Common myeloid progenitor, CD34-positive (primary cell): ENCODE data around the gene LAMP1.

Source experiments
- CTCF ChIA-PET: fragments of 350-600 bp; sonication (Branson Sonifier 250); formaldehyde crosslinking; loops from one replicate; lab custom pipeline; 2021; ENCODE audit warnings: antibody characterized with exemption; lab: Charles Lee
- POLR2A ChIA-PET: fragments of 350-600 bp; sonication (Branson Sonifier 250); formaldehyde crosslinking; loops from one replicate; lab custom pipeline; 2021; ENCODE audit warnings: antibody characterized with exemption; lab: Charles Lee
- DNase-seq, 3 donors: peaks; one replicate each; pipeline versions ENCODE4 v3.0.0 to v3.0.0-alpha.2; 2013
- H3K27ac ChIP-seq, 2 experiments: 1 replicate in 1 of 2; 2 replicates in 1 of 2; pipeline ENCODE4 v1.7.0; 2013; ENCODE audit warnings: inconsistent platforms in 2 of 2, low read length in 2 of 2, mild to moderate bottlenecking in 2 of 2, low read depth in 1 of 2, moderate library complexity in 1 of 2; ENCODE audit not compliant: severe bottlenecking in 2 of 2, insufficient read depth in 1 of 2, poor library complexity in 1 of 2
- H3K27me3 ChIP-seq, 5 experiments: replicated peaks in 2 of 5; 1 replicate in 3 of 5; 2 replicates in 2 of 5; pipeline versions ENCODE4 v1.6.1 to v1.7.0; 2013; ENCODE audit warnings: low read length in 4 of 5, mild to moderate bottlenecking in 2 of 5, moderate library complexity in 2 of 5, inconsistent platforms in 1 of 5; ENCODE audit not compliant: insufficient read depth in 5 of 5, control insufficient read depth in 4 of 5
- H3K36me3 ChIP-seq, 4 experiments: 1 replicate in 2 of 4; 2 replicates in 2 of 4; pipeline versions ENCODE4 v1.6.1 to v1.7.0; 2013; ENCODE audit warnings: low read length in 3 of 4, control low read depth in 1 of 4, mild to moderate bottlenecking in 1 of 4; ENCODE audit not compliant: control insufficient read depth in 4 of 4, insufficient read depth in 4 of 4
- H3K4me1 ChIP-seq, 4 experiments: 1 replicate in 3 of 4; 2 replicates in 1 of 4; pipeline versions ENCODE4 v1.6.1 to v1.7.1; 2013; ENCODE audit warnings: low read length in 3 of 4, mild to moderate bottlenecking in 3 of 4, control low read depth in 1 of 4, inconsistent platforms in 1 of 4, moderate library complexity in 1 of 4; ENCODE audit not compliant: control insufficient read depth in 4 of 4, insufficient read depth in 4 of 4; ENCODE audit errors: control extremely low read depth in 1 of 4
- H3K4me3 ChIP-seq, 7 experiments: 1 replicate in 4 of 7; 2 replicates in 3 of 7; pipeline versions ENCODE4 v1.5.1 to v1.7.0; 2013; ENCODE audit warnings: mild to moderate bottlenecking in 7 of 7, low read length in 6 of 7, moderate library complexity in 6 of 7, inconsistent platforms in 2 of 7, low read depth in 2 of 7, control low read depth in 1 of 7; ENCODE audit not compliant: insufficient read depth in 4 of 7, control insufficient read depth in 1 of 7; ENCODE audit errors: extremely low read depth in 1 of 7
- H3K9me3 ChIP-seq, 5 experiments: 1 replicate in 4 of 5; 2 replicates in 1 of 5; pipeline versions ENCODE4 v1.6.1 to v1.7.1; 2013; ENCODE audit warnings: low read length in 4 of 5, mild to moderate bottlenecking in 2 of 5, inconsistent platforms in 1 of 5, low read depth in 1 of 5, moderate library complexity in 1 of 5; ENCODE audit not compliant: control insufficient read depth in 4 of 5, insufficient read depth in 2 of 5; ENCODE audit errors: control extremely low read depth in 1 of 5
- WGBS: methylation state at CpG from one replicate; pipeline ENCODE4 v1.1.5; 2013; ENCODE audit not compliant: insufficient coverage; 5-methylcytosine and 5-hydroxymethylcytosine counted together

Gene LAMP1

DNA sequence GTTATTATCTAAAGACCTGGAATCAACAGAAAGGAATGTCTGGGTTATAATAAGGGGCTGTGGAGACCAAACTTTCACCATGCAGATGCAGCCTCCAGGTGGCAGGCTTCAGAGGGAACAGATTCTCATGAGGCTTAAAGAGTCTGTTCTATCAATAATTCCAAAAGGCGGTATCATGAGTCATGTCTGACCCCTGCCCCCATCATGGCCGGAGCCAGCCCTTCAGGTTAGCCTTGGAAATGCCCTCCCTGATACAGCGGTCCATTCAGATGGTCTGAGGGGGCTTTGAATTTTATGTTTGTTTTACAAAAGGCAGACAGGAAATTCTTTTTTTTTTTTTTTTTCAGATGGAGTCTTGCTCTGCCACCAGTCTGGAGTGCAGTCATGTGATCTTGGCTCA is 21.7 kb upstream of the LAMP1 start:
- Histone ChIP-seq H3K27ac (no peak overlapping the region), H3K9me3 (peaks cover 0 to 4% (median 0%) of the 10 kb centered on the region in 5 experiments), H3K27me3 (peaks cover 0 to 4% (median 0%) of the 10 kb centered on the region in 5 experiments), H3K4me3 (peak overlapping the region in 1 of 7 experiments; percentile 34), H3K36me3 (no peaks in the 10 kb centered on the region), H3K4me1 (peaks cover 0 to 19% (median 14%) of the 10 kb centered on the region in 4 experiments)
- 14% methylated on average over 1 of the region's 3 CpGs for WGBS
- CTCF ChIA-PET = interaction anchor here (0.7 to 1.7 kb wide), 5 partner anchors 9 to 116 kb away, joined by 3 to 4 read pairs (median 3); partner anchors contain the start of gene PCID2
- peak; percentile 63 to 74 (median 71) for DNase-seq
- POLR2A ChIA-PET = no interaction called here

DNA sequence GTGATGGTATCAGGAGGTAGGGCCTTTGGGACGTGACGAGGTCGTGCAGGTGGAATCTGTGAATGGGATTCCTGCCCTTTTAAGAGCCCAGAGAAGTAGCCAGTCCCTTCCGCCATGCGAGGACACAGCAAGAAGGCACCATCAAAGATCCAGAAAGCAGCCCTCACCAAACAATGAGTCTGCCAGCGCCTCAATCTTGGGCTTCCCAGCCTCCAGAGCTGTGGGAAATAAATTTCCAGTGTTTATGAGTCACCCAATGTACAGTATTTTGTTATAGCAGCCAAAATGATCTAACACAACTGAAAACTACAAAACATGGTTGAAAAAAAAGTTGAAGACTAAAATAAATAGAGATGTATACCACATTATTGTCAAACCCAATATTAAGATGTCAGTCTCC is 16.9 kb upstream of the LAMP1 start:
- ChIA-PET CTCF (no interaction called here), POLR2A (no interaction called here)
- Histone ChIP-seq H3K4me3 (no peak overlapping the region), H3K4me1 (peaks cover 0 to 5% (median 2%) of the 10 kb centered on the region in 4 experiments), H3K9me3 (peaks cover 0 to 4% (median 0%) of the 10 kb centered on the region in 5 experiments), H3K27ac (no peak overlapping the region), H3K27me3 (peaks cover 0 to 4% (median 0%) of the 10 kb centered on the region in 5 experiments), H3K36me3 (no peaks in the 10 kb centered on the region)
- DNase-seq = no peak
- 91% methylated on average over 6 of the region's 6 CpGs for WGBS

DNA sequence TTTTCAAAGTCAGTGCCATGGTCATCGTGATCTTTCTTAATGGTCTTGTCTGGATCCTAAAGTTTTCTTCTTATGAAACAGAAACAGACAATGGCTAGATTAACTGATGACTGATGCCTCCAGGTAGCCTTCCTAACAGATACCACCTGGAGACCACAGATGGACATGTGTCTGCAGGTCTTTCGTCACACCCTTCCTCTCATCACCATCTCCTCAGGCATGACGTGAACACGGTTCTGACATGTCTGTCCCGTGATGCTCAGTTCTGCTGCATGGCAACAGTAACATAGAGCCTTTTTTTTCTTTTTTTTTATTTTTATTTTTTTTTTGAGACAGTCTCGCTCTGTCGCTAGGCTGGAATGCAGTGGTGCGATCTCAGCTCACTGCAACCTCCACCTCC is 13.1 kb upstream of the LAMP1 start:
- Histone ChIP-seq H3K27ac (no peak overlapping the region), H3K4me1 (no peaks in the 10 kb centered on the region), H3K4me3 (no peak overlapping the region), H3K36me3 (no peaks in the 10 kb centered on the region), H3K27me3 (peaks cover 0 to 7% (median 0%) of the 10 kb centered on the region in 5 experiments), H3K9me3 (peaks cover 0 to 3% (median 2%) of the 10 kb centered on the region in 5 experiments)
- no peak for DNase-seq
- POLR2A ChIA-PET = no interaction called here
- WGBS = 89% methylated on average over 5 of the region's 8 CpGs
- CTCF ChIA-PET = no interaction called here

DNA sequence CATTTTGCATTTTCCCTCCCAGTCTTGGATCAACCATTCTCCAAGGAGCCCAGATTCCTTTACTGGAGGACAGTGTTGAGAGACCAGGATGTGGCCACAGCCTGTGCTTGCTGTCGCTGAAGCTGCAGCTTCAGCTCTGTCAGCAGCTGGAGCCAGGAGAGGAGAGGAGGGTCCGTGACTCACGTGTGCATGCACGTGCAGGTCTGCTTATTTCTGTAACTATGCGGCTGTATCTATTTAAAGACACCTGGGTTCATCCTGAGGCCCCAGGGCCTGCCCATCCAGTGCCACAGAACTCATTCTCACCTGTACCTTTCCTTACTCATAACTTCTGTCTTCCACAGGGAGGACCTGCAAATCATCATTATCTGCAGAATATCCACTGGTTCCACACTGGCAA is 8.2 kb upstream of the LAMP1 start:
- CTCF ChIA-PET = no interaction called here
- peaks cover 0 to 18% (median 9%) of the 10 kb centered on the region in 5 experiments for H3K27me3 ChIP-seq
- no peak overlapping the region for H3K4me3 ChIP-seq
- no peak for DNase-seq
- H3K36me3 ChIP-seq = no peaks in the 10 kb centered on the region
- H3K4me1 ChIP-seq = peaks cover 4 to 10% (median 9%) of the 10 kb centered on the region in 4 experiments
- no peak overlapping the region for H3K27ac ChIP-seq
- peaks cover 0 to 3% (median 0%) of the 10 kb centered on the region in 5 experiments for H3K9me3 ChIP-seq
- POLR2A ChIA-PET = no interaction called here
- WGBS = 70% methylated on average over 5 of the region's 5 CpGs

DNA sequence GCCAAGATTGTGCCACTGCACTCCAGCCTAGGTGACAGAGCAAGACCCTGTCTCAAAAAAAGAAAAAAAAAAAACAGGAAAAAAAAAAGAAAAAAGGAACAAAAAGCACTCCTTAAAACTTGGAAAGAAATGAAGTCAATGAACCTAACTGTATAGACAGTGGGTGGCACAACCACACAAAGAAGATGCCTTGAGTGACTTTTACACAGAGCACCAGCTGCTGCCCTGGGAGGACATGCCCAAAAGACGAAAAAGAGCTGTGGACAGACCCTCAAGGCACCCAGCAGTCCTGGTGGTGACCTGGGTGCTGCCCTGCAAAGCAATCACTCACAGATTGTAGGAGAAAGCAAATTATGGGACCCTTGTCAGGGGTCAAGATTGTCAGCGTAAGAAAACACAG is 5.9 kb upstream of the LAMP1 start:
- Histone ChIP-seq H3K27me3 (peaks cover 0 to 16% (median 9%) of the 10 kb centered on the region in 5 experiments), H3K27ac (no peak overlapping the region), H3K9me3 (peaks cover 0 to 3% (median 0%) of the 10 kb centered on the region in 5 experiments), H3K4me3 (no peak overlapping the region), H3K36me3 (no peaks in the 10 kb centered on the region), H3K4me1 (peaks cover 4 to 12% (median 9%) of the 10 kb centered on the region in 4 experiments)
- CTCF ChIA-PET = no interaction called here
- POLR2A ChIA-PET = no interaction called here
- DNase-seq = no peak
- WGBS = 92% methylated on average over 2 of the region's 2 CpGs

DNA sequence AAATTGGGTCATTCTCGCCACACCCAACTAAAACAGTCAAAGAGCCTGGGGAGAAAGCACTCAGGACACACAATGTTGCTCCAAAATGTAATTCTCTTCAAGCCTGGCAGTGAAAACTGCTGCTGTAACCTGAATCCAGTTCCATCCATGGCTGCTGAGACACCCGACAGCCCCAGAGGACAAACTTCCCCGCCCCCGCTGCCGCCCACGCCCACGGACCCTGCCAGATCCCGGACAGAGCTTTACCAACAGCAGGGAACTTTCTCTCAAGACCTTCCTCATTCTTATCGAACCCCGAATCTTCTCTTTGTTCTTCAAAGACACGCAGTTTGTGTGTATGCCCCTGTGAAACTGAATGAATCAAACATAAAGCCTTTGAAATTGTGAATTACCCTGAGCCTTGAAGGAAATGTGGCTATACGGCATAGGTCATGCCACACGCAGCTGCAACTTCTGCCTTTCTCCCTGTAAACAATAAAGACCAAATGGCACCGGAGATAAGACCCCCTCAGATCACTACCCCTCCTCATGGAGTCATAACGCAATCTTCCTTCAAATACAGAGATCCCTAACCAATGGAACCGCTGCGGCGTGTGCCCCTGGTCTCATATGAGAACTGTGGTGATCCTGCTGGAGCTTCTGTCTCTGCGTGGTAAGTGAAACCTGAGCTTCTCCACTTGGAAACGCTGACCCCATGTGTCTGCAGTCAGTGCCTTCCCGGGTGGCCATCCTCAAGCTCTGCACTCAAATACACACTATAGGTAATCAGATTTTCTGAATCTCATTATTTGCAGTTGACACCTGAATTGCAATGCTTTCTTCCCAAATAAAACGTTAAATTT is 4.8 kb upstream of the LAMP1 start:
- Histone ChIP-seq H3K4me1 (peaks cover 4 to 19% (median 16%) of the 10 kb centered on the region in 4 experiments), H3K9me3 (peaks cover 0 to 3% (median 0%) of the 10 kb centered on the region in 5 experiments), H3K36me3 (no peaks in the 10 kb centered on the region), H3K27me3 (peaks cover 0 to 16% (median 9%) of the 10 kb centered on the region in 5 experiments), H3K4me3 (peak overlapping the region in 6 of 7 experiments; percentile 49 to 78 (median 56)), H3K27ac (peak overlapping the region in 1 of 2 experiments; percentile 54)
- CTCF ChIA-PET = interaction anchor here (0.7 to 1.4 kb wide), 4 partner anchors 16 to 62 kb away, joined by 3 to 4 read pairs (median 3); no protein-coding TSS in a partner anchor
- peak; percentile 36 to 82 (median 76) for DNase-seq
- POLR2A ChIA-PET = interaction anchor here (0.6 kb wide), 1 partner anchor 18 kb away, joined by 3 read pairs; no protein-coding TSS in a partner anchor
- WGBS = 0% methylated on average over 14 of the region's 22 CpGs

DNA sequence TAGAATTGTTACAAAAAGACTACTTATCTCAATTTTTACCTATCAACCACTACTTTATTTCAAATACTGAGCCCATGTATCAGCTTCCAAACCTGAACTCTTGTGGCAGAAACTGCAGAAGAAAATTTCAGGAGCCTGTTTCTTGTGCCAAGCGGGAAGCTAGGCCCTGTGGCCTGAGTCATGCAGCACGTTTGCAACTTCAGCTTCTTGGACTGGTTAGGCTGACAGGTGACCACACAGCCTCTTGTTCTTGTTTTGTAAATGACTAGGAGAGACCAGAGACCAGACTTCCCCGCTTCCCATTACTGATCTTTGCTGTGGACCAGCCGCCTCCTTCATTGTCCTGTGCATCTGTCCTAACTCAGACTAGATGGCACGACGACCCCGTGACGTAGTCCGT is 3.4 kb upstream of the LAMP1 start:
- H3K9me3 ChIP-seq = no peaks in the 10 kb centered on the region
- H3K27ac ChIP-seq = no peak overlapping the region
- 92% methylated on average over 8 of the region's 9 CpGs for WGBS
- ChIA-PET POLR2A (no interaction called here), CTCF (interaction anchor here (0.5 kb wide), 1 partner anchor 353 kb away, joined by 3 read pairs; no protein-coding TSS in a partner anchor)
- peaks cover 8 to 33% (median 25%) of the 10 kb centered on the region in 4 experiments for H3K4me1 ChIP-seq
- DNase-seq = no peak
- peaks cover 0 to 14% (median 7%) of the 10 kb centered on the region in 5 experiments for H3K27me3 ChIP-seq
- H3K36me3 ChIP-seq = no peaks in the 10 kb centered on the region
- no peak overlapping the region for H3K4me3 ChIP-seq
